SU-DHL-6 (cell line): ENCODE data around the gene NTRK3.

Experiments used
- H2AFZ ChIP-seq: fragments of 200-600 bp; sonication (generic); 2 replicates; pipeline ENCODE4 v1.6.1; 2014; ENCODE audit warnings: low read depth, mild to moderate bottlenecking, moderate library complexity, mixed read lengths, antibody characterized with exemption, low read length; ENCODE audit not compliant: severe bottlenecking
- H3F3A ChIP-seq: fragments of 200-600 bp; shearing (Covaris generic); 2 replicates; pipeline ENCODE4 v1.6.0; 2016; ENCODE audit warnings: antibody characterized with exemption, mild to moderate bottlenecking; ENCODE audit not compliant: insufficient read depth
- H3K27ac ChIP-seq: fragments of 200-600 bp; sonication (generic); 2 replicates; pipeline ENCODE4 v1.5.1; 2016; ENCODE audit warnings: low read depth, mild to moderate bottlenecking, low read length, moderate library complexity, mixed read lengths
- H3K27me3 ChIP-seq: fragments of 200-600 bp; sonication (generic), shearing (Covaris generic); 2 replicates; pipeline ENCODE4 v1.6.0; 2014; ENCODE audit warnings: mild to moderate bottlenecking, low read length
- H3K36me3 ChIP-seq: fragments of 200-600 bp; sonication (generic); 2 replicates; pipeline ENCODE4 v1.6.1; 2014; ENCODE audit warnings: mild to moderate bottlenecking, low read length, mixed read lengths
- H3K4me2 ChIP-seq: fragments of 300-600, 200-600 bp; shearing (Covaris generic), sonication (generic); 2 replicates; pipeline ENCODE4 v1.6.0; 2014; ENCODE audit warnings: low read length, low read depth, mild to moderate bottlenecking; ENCODE audit not compliant: poor library complexity, severe bottlenecking
- H3K4me3 ChIP-seq: fragments of 200-600 bp; sonication (generic); 2 replicates; pipeline ENCODE4 v1.5.1; 2014; ENCODE audit warnings: antibody characterized with exemption, low read length, mild to moderate bottlenecking, mixed read lengths; ENCODE audit not compliant: insufficient read depth, poor library complexity, severe bottlenecking
- H3K79me2 ChIP-seq: fragments of 200-600 bp; sonication (generic); 2 replicates; pipeline ENCODE4 v1.6.1; 2014; ENCODE audit warnings: mild to moderate bottlenecking, low read length, moderate library complexity; ENCODE audit not compliant: insufficient read depth
- H3K9ac ChIP-seq: fragments of 200-600 bp; sonication (generic); 2 replicates; pipeline ENCODE4 v1.7.0; 2014; ENCODE audit warnings: mild to moderate bottlenecking, low read length
- H3K9me2 ChIP-seq: fragments of 200-600 bp; sonication (generic); replicated peaks from 2 replicates; pipeline ENCODE4 v1.6.1; 2014; ENCODE audit warnings: low read length; ENCODE audit not compliant: insufficient read depth
- H3K9me3 ChIP-seq: fragments of 200-600 bp; sonication (generic); 2 replicates; pipeline ENCODE4 v1.6.1; 2014; ENCODE audit warnings: low read length, mixed read lengths; ENCODE audit not compliant: insufficient read depth
- H4K20me1 ChIP-seq: fragments of 200-600 bp; sonication (generic); 2 replicates; pipeline ENCODE4 v1.6.1; 2014; ENCODE audit warnings: low read depth, mild to moderate bottlenecking, antibody characterized with exemption, low read length, moderate library complexity, mixed read lengths
- EZH2phosphoT487 ChIP-seq: fragments of 200-600 bp; sonication (generic), shearing (Covaris generic); conservative IDR thresholded peaks from 2 replicates; pipeline ENCODE4 v1.6.1; 2018; ENCODE audit warnings: mild to moderate bottlenecking, antibody characterized with exemption, low read length, moderate library complexity, mixed read lengths
- TF ChIP-seq, protein P1 (sequence below): fragments of 200-600 bp; sonication (generic); IDR thresholded peaks from one replicate; pipeline ENCODE4 v1.5.1; 2017; ENCODE audit warnings: antibody characterized with exemption, mild to moderate bottlenecking, low read length, moderate library complexity; ENCODE audit not compliant: insufficient read depth, poor library complexity, severe bottlenecking

NTRK3 gene

DNA sequence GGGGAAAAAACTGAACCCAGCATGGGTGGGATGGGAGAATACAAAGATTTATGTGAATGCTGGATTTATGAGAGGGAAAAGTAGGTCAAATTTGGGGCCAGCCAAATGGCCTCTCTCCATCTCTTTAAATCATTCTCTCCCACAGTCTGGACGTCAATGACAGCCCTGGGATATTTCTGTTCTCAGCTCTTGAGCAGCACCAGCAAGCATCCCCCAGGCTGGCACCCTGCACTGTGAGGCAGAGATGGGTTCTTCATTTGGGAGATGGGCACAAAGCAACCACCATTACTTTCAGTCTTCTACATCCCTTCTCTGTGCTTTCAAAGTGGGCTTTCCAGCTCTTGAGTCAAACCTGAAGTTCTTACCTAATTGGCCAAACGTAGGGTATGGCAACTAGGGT is 321.0 kb downstream of the NTRK3 start:
- H2AFZ ChIP-seq: no peak overlapping the region
- no peak overlapping the region for H3K4me2 ChIP-seq
- no peaks in the 10 kb centered on the region for H3K9me3 ChIP-seq
- H3K36me3 ChIP-seq: no peaks in the 10 kb centered on the region
- no peak overlapping the region for H3K9ac ChIP-seq
- H3K27ac ChIP-seq: no peak overlapping the region
- no peaks in the 10 kb centered on the region for H3K27me3 ChIP-seq
- TF ChIP-seq EZH2phosphoT487: no peak
- TF ChIP-seq, protein P1, sequence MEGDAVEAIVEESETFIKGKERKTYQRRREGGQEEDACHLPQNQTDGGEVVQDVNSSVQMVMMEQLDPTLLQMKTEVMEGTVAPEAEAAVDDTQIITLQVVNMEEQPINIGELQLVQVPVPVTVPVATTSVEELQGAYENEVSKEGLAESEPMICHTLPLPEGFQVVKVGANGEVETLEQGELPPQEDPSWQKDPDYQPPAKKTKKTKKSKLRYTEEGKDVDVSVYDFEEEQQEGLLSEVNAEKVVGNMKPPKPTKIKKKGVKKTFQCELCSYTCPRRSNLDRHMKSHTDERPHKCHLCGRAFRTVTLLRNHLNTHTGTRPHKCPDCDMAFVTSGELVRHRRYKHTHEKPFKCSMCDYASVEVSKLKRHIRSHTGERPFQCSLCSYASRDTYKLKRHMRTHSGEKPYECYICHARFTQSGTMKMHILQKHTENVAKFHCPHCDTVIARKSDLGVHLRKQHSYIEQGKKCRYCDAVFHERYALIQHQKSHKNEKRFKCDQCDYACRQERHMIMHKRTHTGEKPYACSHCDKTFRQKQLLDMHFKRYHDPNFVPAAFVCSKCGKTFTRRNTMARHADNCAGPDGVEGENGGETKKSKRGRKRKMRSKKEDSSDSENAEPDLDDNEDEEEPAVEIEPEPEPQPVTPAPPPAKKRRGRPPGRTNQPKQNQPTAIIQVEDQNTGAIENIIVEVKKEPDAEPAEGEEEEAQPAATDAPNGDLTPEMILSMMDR: no peak
- H3F3A ChIP-seq: no peaks in the 10 kb centered on the region
- no peaks in the 10 kb centered on the region for H4K20me1 ChIP-seq
- H3K9me2 ChIP-seq: no peaks in the 10 kb centered on the region
- H3K4me3 ChIP-seq: no peak overlapping the region
- H3K79me2 ChIP-seq: no peaks in the 10 kb centered on the region

DNA sequence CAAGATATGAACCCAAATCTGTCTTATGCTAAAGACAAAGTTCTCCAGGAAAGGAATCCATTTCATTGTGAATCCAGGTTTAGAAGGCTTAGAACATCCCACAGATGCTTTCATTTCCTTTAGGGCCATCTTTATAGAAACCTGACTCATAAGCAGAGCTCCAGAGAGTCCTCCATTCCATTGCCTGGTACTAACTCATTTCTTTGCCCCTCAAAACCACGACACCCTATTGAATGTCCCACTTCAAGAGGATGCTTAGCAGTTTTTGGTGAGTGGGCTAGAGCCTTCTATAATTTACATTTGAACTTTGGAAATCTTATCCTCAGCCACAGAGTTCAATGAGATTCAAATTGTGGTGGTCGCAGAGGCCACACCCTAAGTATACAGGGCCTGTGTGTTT is 325.0 kb downstream of the NTRK3 start:
- no peaks in the 10 kb centered on the region for H3K9me2 ChIP-seq
- H3K4me2 ChIP-seq: no peak overlapping the region
- H3K79me2 ChIP-seq: no peaks in the 10 kb centered on the region
- no peak overlapping the region for H3K9ac ChIP-seq
- H3K27me3 ChIP-seq: no peaks in the 10 kb centered on the region
- no peaks in the 10 kb centered on the region for H3K9me3 ChIP-seq
- no peaks in the 10 kb centered on the region for H3K36me3 ChIP-seq
- H3K27ac ChIP-seq: no peak overlapping the region
- no peak overlapping the region for H3K4me3 ChIP-seq
- TF ChIP-seq, protein P1: no peak
- no peak for TF ChIP-seq EZH2phosphoT487
- no peaks in the 10 kb centered on the region for H3F3A ChIP-seq
- H4K20me1 ChIP-seq: no peaks in the 10 kb centered on the region
- H2AFZ ChIP-seq: no peak overlapping the region

DNA sequence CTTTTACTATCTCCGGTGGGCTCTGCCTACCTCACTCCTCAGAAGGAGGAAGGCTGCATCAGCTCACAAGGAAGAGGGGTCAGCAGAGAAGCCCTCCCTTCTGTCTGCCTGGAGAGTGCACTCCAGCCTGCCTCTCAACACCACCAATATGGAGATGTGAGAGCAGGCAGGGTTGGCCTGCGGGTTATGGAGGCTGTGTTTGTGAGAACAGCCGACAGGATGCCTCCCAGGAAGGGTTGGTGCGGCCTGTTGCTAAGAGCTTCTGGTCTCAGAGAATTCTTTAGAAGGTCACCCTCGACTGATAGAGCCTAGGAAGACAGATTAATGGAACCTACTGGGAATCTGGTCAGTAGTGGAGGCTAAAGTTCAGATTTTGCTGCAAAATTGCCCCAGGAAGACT is 326.1 kb downstream of the NTRK3 start:
- Histone ChIP-seq H3K9me3 (no peaks in the 10 kb centered on the region), H3K4me3 (no peak overlapping the region), H3K79me2 (no peaks in the 10 kb centered on the region), H3K9me2 (no peaks in the 10 kb centered on the region), H3K36me3 (no peaks in the 10 kb centered on the region), H3K27ac (no peak overlapping the region), H3K9ac (no peak overlapping the region), H2AFZ (no peak overlapping the region), H4K20me1 (no peaks in the 10 kb centered on the region), H3K4me2 (no peak overlapping the region), H3F3A (no peaks in the 10 kb centered on the region), H3K27me3 (no peaks in the 10 kb centered on the region)
- TF ChIP-seq, protein P1: no peak
- no peak for TF ChIP-seq EZH2phosphoT487

DNA sequence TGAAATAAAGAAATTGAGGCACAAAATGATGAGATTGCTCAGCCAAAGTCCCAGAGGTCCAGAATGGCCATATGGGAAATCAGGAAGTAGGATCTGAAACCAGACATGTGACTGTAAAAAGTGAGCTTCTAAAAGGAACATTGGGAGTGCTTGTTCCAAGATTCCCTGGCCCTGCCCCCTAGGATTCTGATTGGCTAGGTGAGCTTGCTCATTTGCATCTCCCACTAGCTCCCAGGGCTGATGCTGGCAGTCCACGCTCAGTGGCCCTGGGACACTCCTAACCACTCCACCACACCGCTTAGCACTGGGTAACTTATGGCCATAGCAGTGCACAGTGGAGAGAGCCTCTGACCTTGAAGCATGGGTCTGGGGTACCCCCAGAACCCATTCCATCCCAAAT is 326.7 kb downstream of the NTRK3 start:
- no peak for TF ChIP-seq EZH2phosphoT487
- TF ChIP-seq, protein P1: no peak
- Histone ChIP-seq H3K27ac (no peak overlapping the region), H4K20me1 (no peaks in the 10 kb centered on the region), H3K9me3 (no peaks in the 10 kb centered on the region), H3K27me3 (no peaks in the 10 kb centered on the region), H3K9me2 (no peaks in the 10 kb centered on the region), H2AFZ (no peak overlapping the region), H3K4me2 (no peak overlapping the region), H3K79me2 (no peaks in the 10 kb centered on the region), H3K9ac (no peak overlapping the region), H3K4me3 (no peak overlapping the region), H3K36me3 (no peaks in the 10 kb centered on the region), H3F3A (no peaks in the 10 kb centered on the region)
